GDM1 (cell line): Measurements from ENCODE around the gene CRACR2B.

ENCODE experiments used
- DNase-seq: peaks from one replicate; lab custom pipeline; 2025; lab: John Stamatoyannopoulos, UW

CRACR2B gene

DNA sequence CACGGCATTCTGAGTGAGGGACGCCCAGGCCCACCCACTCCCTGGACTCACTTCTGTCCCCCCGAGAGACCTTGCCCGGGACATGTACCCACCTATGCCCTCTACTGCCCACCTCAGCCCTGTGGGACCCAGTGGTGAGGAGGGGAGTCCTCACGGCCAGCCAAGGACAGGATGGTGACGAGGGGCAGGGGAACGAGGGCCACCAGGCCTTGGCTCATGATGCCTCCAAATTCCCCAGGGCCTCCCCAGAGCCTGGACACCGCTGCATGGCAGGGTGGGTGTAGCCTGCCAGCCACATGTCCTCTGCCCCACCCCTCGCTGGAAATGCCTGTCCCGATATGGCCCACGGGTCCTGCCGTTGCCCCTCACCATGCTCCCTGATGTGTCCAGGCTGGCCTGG, 41.1 kb downstream of the CRACR2B start:
- no peak for DNase-seq

DNA sequence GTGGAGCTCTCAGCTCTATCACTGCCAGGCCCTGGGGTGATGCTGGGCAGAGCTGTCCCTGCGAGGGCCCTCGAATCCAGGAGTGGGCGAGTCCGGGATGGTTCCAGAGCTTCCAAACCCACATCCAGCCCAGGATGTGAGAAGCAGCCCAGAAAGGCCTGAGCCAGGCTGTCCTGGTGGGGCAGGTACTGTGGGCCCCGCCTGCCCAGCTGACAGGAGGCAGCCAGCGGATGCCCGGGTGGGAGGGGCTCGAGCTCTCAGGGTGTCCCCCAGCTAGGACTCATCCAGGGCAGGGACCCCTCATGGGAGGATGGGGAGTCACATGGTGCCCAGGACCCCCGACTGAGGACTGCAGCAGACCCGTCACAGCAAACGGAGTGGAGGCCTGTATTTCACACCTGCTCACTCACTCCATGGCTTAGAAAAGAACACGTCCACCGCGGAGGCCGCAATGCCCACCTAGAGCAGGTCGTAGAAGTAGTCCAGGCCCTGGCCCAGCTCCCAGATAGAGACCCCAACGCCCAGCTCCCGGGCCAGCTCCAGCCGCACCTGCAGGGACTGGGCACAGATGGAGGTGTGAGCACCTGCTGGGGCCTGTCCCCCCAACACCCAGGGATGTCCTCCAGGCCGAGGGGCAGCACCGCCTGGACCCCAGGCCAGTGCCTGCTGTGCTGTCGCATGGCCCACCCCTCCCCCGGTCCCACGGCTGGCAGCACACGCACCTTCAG, 41.8 kb downstream of the CRACR2B start:
- no peak for DNase-seq

DNA sequence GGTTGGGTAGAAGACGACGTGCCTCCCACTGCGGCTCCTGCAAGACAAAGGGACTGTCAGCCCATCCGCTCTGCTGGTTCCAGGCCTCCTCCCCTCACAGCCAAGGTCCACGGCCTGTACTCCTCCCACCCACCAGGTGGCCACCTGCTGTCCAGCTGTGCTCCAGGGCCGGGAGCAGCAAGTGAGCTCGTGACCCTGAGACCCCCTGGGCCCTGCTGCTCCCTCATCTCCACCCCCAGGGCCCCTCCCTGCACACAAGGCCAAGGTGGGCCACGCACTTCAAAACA, 42.4 kb downstream of the CRACR2B start:
- no peak for DNase-seq

DNA sequence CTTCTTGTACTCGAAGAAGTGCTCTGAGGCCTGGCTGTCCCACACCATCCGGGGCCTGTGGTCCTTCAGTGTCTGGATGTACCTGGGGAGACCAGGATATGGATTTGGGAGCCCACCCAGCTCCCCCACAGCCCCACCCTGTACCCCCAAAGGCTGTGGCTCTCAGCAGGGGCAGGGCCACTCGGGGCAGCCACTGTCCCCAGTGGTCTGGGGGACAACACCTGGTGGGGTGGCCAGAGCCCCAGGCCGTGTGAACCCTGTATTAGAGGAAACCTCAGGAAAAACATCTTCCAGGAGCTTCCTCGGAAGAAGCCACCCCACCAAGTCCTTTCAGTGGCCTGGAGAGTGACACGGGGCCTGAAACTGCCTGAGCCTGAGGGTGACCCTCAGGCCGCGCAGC, 42.7 kb downstream of the CRACR2B start:
- no peak for DNase-seq

DNA sequence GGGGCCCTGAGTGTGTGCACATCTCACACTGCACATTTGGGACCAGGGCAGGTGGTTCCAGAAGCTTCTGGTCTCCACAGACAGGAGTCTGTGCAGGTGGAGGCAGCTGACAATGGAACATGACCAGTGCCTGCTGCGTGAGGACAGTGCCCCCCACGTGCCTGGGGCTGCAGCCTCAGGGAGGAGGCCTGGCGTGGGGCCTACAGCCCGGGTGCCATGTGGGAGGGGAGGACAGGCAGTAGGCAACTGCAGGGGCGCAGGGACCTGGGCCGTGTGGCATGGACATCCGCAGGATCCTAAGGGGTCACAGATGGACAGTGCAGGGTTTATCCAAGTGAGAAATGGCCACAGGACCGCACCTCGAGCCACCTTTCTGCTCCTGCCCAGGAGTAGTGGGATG, 43.8 kb downstream of the CRACR2B start:
- DNase-seq: no peak

DNA sequence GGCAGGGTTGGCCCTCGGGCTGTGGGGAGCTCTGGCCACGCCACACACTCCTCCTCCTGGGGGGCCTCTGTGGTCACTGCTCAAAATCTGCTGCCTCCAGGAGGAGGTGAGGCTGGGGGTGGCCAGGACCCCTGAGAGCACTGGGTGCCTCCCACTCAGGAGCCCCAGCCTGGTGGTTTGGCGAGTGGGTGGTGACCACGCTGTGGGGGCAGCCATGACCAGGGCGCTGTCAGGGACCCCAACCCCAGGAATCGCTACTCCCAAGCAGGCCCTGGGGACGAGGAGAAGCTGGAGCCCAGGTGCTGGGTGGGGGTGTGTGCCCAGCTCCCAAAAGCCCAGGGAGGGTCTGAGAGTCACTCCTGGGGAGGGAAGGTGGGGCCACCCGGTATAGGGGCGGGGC, 45.1 kb downstream of the CRACR2B start:
- DNase-seq: no peak

DNA sequence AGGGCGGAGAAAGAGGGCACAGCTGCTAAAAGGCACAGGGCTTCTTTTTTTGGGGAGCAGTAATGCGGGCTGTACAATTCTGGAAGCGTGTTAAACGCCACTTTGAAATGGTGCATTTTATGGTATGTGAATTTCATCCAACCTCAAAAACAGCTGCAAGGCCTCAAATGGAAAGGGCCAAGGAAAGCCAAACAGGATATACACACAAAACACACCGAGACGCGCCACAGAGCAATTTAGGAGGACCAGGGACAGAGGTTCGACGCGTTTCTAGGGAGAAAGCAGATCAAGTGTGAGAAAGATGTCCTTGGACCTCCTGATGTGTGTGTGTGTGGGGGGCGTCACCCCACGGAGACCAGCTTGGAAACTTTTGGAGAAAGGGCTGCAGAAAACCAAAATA, 46.0 kb downstream of the CRACR2B start:
- DNase-seq: no peak

DNA sequence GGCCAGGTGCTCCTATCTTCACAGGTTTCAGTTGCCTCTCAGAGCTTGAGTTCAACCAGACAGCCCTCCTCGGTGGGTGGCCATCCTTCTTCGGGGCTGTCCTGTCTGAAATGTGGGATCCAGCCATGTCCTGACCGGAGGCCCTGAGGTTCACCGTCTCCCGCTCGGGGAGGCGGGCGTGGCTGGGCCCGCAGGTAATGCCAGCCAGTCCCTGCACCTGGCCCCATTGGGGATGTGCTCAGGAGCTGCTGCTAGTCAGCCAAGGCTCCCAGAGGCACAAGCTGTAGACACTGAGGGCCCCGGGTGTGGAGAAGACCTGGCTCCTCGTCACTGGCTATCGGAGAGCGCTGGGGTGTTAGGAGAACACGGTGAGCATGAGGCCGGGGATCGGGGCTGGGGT, 47.5 kb downstream of the CRACR2B start:
- DNase-seq: no peak

DNA sequence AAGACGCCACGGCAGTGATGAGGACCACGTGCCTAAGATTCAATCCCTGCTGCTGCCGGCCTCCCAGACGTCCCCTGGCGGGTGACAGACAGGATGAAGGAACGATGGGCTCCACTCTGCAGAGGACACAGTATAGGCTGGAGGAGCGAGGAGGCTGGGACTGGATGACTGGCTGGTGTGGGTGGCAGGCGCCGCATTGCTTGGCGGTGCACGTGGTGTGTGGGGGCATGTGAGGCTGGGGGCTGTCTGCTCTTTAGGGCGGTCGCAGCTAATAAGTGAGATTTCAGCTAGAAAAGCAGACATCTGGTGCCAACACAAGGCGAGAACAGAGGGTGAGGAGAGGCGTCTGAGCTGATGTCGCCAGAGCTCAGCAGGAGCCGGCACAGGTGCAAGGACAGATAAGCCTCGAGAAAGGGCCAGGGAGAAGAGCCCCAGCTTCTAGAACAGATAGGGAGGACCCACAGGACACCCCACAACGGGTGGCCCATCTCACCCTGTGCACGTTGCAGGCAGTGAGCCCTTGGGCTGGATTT, 48.1 kb downstream of the CRACR2B start:
- DNase-seq: no peak

DNA sequence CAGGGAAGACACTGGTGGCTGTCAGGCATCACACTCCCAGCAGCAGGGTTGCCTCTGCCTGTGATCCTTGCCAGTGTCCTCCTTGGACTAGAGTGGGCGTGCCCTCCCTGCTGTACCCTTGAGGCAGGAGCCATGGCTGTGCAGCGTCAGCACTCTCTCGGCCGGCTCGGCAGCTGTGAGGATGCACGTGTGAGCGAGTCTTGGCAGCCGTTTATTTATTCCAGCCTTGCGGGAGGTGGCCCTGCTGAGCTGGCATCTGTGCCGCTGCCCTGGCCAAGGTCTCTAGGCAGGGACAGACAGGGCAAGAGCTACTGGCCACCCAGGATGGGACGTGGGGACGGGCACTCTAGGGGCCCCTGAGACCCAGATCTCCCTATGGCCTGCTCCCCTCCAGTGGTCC, 48.8 kb downstream of the CRACR2B start:
- no peak for DNase-seq

DNA sequence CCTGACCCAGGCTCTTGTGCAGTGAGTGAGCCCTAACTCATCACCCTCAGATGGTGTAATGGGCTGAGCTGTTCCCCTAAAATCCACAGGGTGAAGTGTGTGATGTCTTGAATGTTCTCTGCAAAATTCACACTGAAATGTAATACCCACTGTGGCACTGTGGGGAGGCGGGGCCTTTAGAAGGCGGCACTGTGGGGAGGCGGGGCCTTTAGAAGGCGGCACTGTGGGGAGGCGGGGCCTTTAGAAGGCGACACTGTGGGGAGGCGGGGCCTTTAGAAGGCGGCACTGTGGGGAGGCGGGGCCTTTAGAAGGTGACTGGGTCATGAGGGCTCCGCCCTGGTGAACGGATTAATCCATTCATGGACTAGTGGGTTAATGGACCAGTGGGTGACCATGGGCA, 49.8 kb downstream of the CRACR2B start:
- DNase-seq: no peak

DNA sequence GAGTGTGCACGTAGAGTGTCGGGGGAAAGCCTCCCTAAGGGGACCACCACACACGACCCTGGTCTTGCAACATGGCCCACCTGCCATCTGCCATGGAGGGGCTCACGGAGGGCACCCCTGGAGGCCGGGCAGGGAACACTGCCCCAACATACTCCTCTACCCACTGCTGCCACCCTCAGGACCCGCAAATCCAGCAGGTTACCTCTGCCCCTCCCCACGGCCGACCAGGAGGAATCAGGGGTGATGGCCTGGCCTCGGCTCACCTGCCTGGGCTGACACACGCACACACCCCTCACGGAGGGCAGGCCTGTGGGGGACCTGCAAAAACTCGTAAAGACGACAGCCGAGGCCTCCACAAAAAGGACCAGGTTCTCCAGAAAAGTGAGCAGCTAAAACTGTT, 52.7 kb downstream of the CRACR2B start:
- no peak for DNase-seq
